ENCODE results near the gene SPECC1. TPM values are rescaled to one million over a fixed set of nuclear protein-coding genes. Genes with fewer than 3 reads are reported as not detected.

Gene SPECC1
- total RNA-seq, 1 donor from 2014 or later, result 35.6 TPM

DNA sequence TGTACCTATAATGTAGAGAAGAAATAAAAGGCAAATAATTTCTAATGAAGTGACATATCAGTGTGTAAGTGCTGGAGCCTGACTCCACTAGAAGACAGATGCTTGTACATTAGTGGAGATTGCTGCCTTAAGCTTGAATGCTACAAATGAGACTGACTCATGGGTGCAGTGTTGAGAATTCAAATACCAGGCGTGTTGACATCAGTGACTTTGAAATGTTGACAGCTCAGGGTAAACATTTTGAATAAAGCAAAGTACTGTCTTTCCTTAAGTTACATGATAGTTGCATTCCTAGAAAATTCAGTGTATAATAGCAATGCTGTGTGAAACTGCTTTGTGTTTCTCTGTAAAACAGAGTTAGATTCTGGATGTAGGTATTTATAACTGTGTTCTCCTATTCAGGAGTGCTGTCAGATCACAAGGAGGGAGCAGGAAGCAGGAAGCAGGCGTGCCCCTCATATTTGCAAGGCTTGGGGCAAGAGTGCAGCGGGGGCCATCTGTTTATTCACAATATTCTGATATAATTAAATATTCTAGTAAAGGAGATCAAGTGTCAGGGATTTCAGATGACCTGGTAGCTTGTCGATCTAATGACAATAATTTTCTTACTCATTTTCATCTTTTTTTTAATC lies 119.0 kb downstream of the SPECC1 start:
- no peak overlapping the region for H3K27ac Mint-ChIP-seq

GRCh38 chr17:20133517-20133916 lies 124.4 kb downstream of the SPECC1 start:
- no peak for TF ChIP-seq CTCF (IDR thresholded peaks at IDR 0.05; ENCODE audit: unreplicated experiment)
- peaks cover 7% of the 10 kb centered on the region for H3K9me3 Mint-ChIP-seq
- H3K27ac Mint-ChIP-seq, result no peak overlapping the region
- no peaks in the 10 kb centered on the region for H3K36me3 Mint-ChIP-seq
- H3K4me3 Mint-ChIP-seq, result no peak overlapping the region
- no peaks in the 10 kb centered on the region for H3K27me3 Mint-ChIP-seq (ENCODE audit: low read depth)
- no peak for DNase-seq (ENCODE audit: low spot score in 2 of 2, unreplicated experiment in 2 of 2)
- H3K4me1 Mint-ChIP-seq, result no peaks in the 10 kb centered on the region

More for the DNA sequence above, 119.0 kb downstream of the SPECC1 start:
- no peak overlapping the region for H3K4me3 Mint-ChIP-seq
- H3K27me3 Mint-ChIP-seq (ENCODE audit: low read depth), result peaks cover 2% of the 10 kb centered on the region
- H3K9me3 Mint-ChIP-seq, result peaks cover 7% of the 10 kb centered on the region
- peaks cover 2% of the 10 kb centered on the region for H3K4me1 Mint-ChIP-seq
- no peak for DNase-seq (ENCODE audit: low spot score in 2 of 2, unreplicated experiment in 2 of 2)
- H3K36me3 Mint-ChIP-seq, result no peaks in the 10 kb centered on the region
- TF ChIP-seq CTCF (IDR thresholded peaks at IDR 0.05; ENCODE audit: unreplicated experiment), result no peak

- no peak overlapping the region for H3K4me3 Mint-ChIP-seq
- TF ChIP-seq CTCF (IDR thresholded peaks at IDR 0.05; ENCODE audit: unreplicated experiment), result no peak
- no peaks in the 10 kb centered on the region for H3K27me3 Mint-ChIP-seq (ENCODE audit: low read depth)
- peaks cover 13% of the 10 kb centered on the region for H3K4me1 Mint-ChIP-seq
- H3K36me3 Mint-ChIP-seq, result no peaks in the 10 kb centered on the region
- no peak for DNase-seq (ENCODE audit: low spot score in 2 of 2, unreplicated experiment in 2 of 2)
- peaks cover 5% of the 10 kb centered on the region for H3K9me3 Mint-ChIP-seq
- H3K27ac Mint-ChIP-seq, result peak overlapping the region; percentile 23
Measured at GRCh38 chr17:20141198-20141972, 132.2 kb downstream of the SPECC1 start.

DNA sequence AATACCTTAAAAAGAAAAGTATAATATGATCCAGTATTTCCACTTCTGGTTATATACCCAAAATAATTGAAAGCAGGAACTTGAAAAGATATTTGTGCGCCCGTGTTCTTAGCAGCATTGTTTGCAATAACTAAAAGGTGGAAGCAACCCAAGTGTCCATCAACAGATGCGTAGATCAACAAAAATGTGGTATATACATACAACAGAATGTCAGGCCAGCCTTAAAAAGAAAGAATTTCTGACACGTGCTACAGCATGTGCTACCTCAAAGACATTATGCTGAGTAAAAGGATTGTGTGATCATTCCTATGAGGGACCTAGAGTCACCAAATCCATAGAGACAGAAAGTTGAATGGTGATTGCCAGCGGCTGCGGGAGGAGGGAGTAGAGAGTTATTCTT lies 133.1 kb downstream of the SPECC1 start:
- DNase-seq (ENCODE audit: low spot score in 2 of 2, unreplicated experiment in 2 of 2), result no peak
- Mint-ChIP-seq H3K4me3 (no peak overlapping the region), H3K27ac (no peak overlapping the region), H3K36me3 (no peaks in the 10 kb centered on the region), H3K27me3 (ENCODE audit: low read depth) (no peaks in the 10 kb centered on the region), H3K9me3 (peaks cover 5% of the 10 kb centered on the region), H3K4me1 (peaks cover 13% of the 10 kb centered on the region)
- TF ChIP-seq CTCF (IDR thresholded peaks at IDR 0.05; ENCODE audit: unreplicated experiment), result no peak

GRCh38 chr17:20143740-20144139 lies 134.6 kb downstream of the SPECC1 start:
- Mint-ChIP-seq H3K4me1 (peaks cover 13% of the 10 kb centered on the region), H3K27ac (no peak overlapping the region), H3K36me3 (no peaks in the 10 kb centered on the region), H3K4me3 (no peak overlapping the region), H3K27me3 (ENCODE audit: low read depth) (no peaks in the 10 kb centered on the region), H3K9me3 (peaks cover 5% of the 10 kb centered on the region)
- DNase-seq (ENCODE audit: low spot score in 2 of 2, unreplicated experiment in 2 of 2), result no peak
- no peak for TF ChIP-seq CTCF (IDR thresholded peaks at IDR 0.05; ENCODE audit: unreplicated experiment)

Data from mesothelial cell of epicardium (in vitro differentiated cells).